Spleen (tissue), 7 donors: Measurements from ENCODE around the gene ENTPD8.

ENCODE experiments used
- CTCF ChIP-seq, 11 experiments: fragments of 200-600 bp in 7 of 11; fragments of 450-650 bp in 4 of 11; sonication (generic) in 4 of 11; IDR thresholded peaks in 8 of 11; conservative IDR thresholded peaks in 3 of 11; 1 replicate in 7 of 11; 2 replicates in 4 of 11; pipeline versions ENCODE4 v1.4.0 to v1.8.0; 2016 to 2021; ENCODE audit warnings: antibody characterized with exemption in 11 of 11, inconsistent platforms in 4 of 11, mild to moderate bottlenecking in 1 of 11
- POLR2A ChIP-seq, 3 donors: fragments of 450-650 bp; IDR thresholded peaks; one replicate each; pipeline ENCODE4 v1.5.1; 2017; ENCODE audit warnings: antibody characterized with exemption in 3 of 3, mild to moderate bottlenecking in 1 of 3
- donor health status: DM: no; HTN: no; CAD: no; lungs with moderate emphysema.
- donor health status: DM: no; HTN: no; CAD: no.
- donor health status: DM: no; HTN: no; CAD: no.

- TF ChIP-seq CTCF (IDR thresholded peaks at IDR 0.05 in 8 of 11, conservative IDR thresholded peaks at IDR 0.05 in 3 of 11) = no peak
- no peak for TF ChIP-seq POLR2A (IDR thresholded peaks at IDR 0.05)
Measured at GRCh38 chr9:137407590-137408300, 33.4 kb downstream of the ENTPD8 start.
